BLaER1 treated with 17β-estradiol and CSF1 and Interleukin-3, amounts not matched to agents 10 nM and 100 nM (cell line): ENCODE results near the gene ABLIM3.

Experiments
- H3K27ac ChIP-seq, 11 experiments: shearing (Covaris generic); formaldehyde crosslinking; 2 replicates each; pipeline ENCODE4 v1.8.1; 2022
- H3K27me3 ChIP-seq, 11 experiments: shearing (Covaris generic); formaldehyde crosslinking; 2 replicates each; pipeline ENCODE4 v1.8.1; 2022
- H3K36me3 ChIP-seq, 11 experiments: shearing (Covaris generic); formaldehyde crosslinking; 2 replicates each; pipeline ENCODE4 v1.8.1; 2022
- H3K4me1 ChIP-seq, 10 experiments: shearing (Covaris generic); formaldehyde crosslinking; 2 replicates each; pipeline ENCODE4 v1.8.1; 2022
- H3K4me2 ChIP-seq, 11 experiments: shearing (Covaris generic); formaldehyde crosslinking; 2 replicates each; pipeline ENCODE4 v1.8.1; 2022
- H3K4me3 ChIP-seq, 10 experiments: shearing (Covaris generic); formaldehyde crosslinking; 2 replicates each; pipeline ENCODE4 v1.8.1; 2022
- H3K9ac ChIP-seq, 11 experiments: shearing (Covaris generic); formaldehyde crosslinking; 2 replicates each; pipeline ENCODE4 v1.8.1; 2022
- H3K9me3 ChIP-seq, 11 experiments: shearing (Covaris generic); formaldehyde crosslinking; replicated peaks in 1 of 11; 2 replicates each; pipeline ENCODE4 v1.8.1; 2022
- H4K20me1 ChIP-seq, 11 experiments: shearing (Covaris generic); formaldehyde crosslinking; 2 replicates each; pipeline ENCODE4 v1.8.1; 2022
- Cebpa-rat ChIP-seq, 11 experiments: shearing (Covaris generic); IDR thresholded peaks; 2 replicates each; pipeline ENCODE4 v1.8.1; 2022

The ABLIM3 gene

GRCh38 chr5:149217096-149217802 lies 76.0 kb downstream of the ABLIM3 start:
- Histone ChIP-seq H3K36me3 (no peaks in the 10 kb centered on the region), H4K20me1 (no peaks in the 10 kb centered on the region), H3K4me1 (peaks cover 0 to 19% (median 5%) of the 10 kb centered on the region in 10 experiments; a peak in 9 of 20 replicates), H3K27ac (no peak overlapping the region), H3K4me3 (no peak overlapping the region), H3K4me2 (no peak overlapping the region), H3K9me3 (no peaks in the 10 kb centered on the region), H3K27me3 (no peaks in the 10 kb centered on the region), H3K9ac (no peak overlapping the region)
- no peak for TF ChIP-seq Cebpa-rat (IDR thresholded peaks at IDR 0.05)

GRCh38 chr5:149217803-149218155 lies 76.5 kb downstream of the ABLIM3 start:
- no peak for TF ChIP-seq Cebpa-rat (IDR thresholded peaks at IDR 0.05)
- Histone ChIP-seq H3K9ac (no peak overlapping the region), H3K4me2 (no peak overlapping the region), H3K4me3 (no peak overlapping the region), H4K20me1 (no peaks in the 10 kb centered on the region), H3K36me3 (no peaks in the 10 kb centered on the region), H3K27ac (no peak overlapping the region), H3K9me3 (no peaks in the 10 kb centered on the region), H3K4me1 (peaks cover 0 to 24% (median 5%) of the 10 kb centered on the region in 10 experiments; a peak in 10 of 20 replicates), H3K27me3 (no peaks in the 10 kb centered on the region)

- peak in 2 of 11 experiments; percentile 16 to 54; a peak in 2 of 22 replicates for TF ChIP-seq Cebpa-rat (IDR thresholded peaks at IDR 0.05)
- Histone ChIP-seq H3K9me3 (no peaks in the 10 kb centered on the region), H3K36me3 (no peaks in the 10 kb centered on the region), H3K4me2 (0 out of 22 replicates have a peak overlapping the region, but pooled peaks of 1 of the 11 experiments have one; percentile 6), H3K4me1 (peaks cover 0 to 42% (median 6%) of the 10 kb centered on the region in 10 experiments; a peak in 10 of 20 replicates), H3K27ac (no peak overlapping the region), H3K27me3 (no peaks in the 10 kb centered on the region), H4K20me1 (no peaks in the 10 kb centered on the region), H3K9ac (no peak overlapping the region), H3K4me3 (no peak overlapping the region)
Measured at GRCh38 chr5:149219584-149219983, 78.3 kb downstream of the ABLIM3 start.

GRCh38 chr5:149220750-149221149 lies 79.5 kb downstream of the ABLIM3 start:
- Histone ChIP-seq H3K4me3 (no peak overlapping the region), H3K4me1 (peaks cover 0 to 38% (median 6%) of the 10 kb centered on the region in 10 experiments; a peak in 10 of 20 replicates), H3K27ac (no peak overlapping the region), H4K20me1 (no peaks in the 10 kb centered on the region), H3K9ac (no peak overlapping the region), H3K27me3 (no peaks in the 10 kb centered on the region), H3K36me3 (no peaks in the 10 kb centered on the region), H3K9me3 (no peaks in the 10 kb centered on the region), H3K4me2 (no peak overlapping the region)
- no peak for TF ChIP-seq Cebpa-rat (IDR thresholded peaks at IDR 0.05)

- no peaks in the 10 kb centered on the region for H3K9me3 ChIP-seq
- H3K4me1 ChIP-seq: peaks cover 0 to 34% (median 6%) of the 10 kb centered on the region in 10 experiments; a peak in 10 of 20 replicates
- H3K9ac ChIP-seq: no peak overlapping the region
- H3K27me3 ChIP-seq: no peaks in the 10 kb centered on the region
- no peak for TF ChIP-seq Cebpa-rat (IDR thresholded peaks at IDR 0.05)
- no peak overlapping the region for H3K27ac ChIP-seq
- no peaks in the 10 kb centered on the region for H3K36me3 ChIP-seq
- H3K4me2 ChIP-seq: no peak overlapping the region
- no peak overlapping the region for H3K4me3 ChIP-seq
- no peaks in the 10 kb centered on the region for H4K20me1 ChIP-seq
Measured at GRCh38 chr5:149221326-149221725, 80.0 kb downstream of the ABLIM3 start.

GRCh38 chr5:149221731-149222342 lies 80.5 kb downstream of the ABLIM3 start:
- Histone ChIP-seq H3K36me3 (no peaks in the 10 kb centered on the region), H3K27ac (no peak overlapping the region; a peak in 1 of 22 replicates)
- no peak for TF ChIP-seq Cebpa-rat (IDR thresholded peaks at IDR 0.05)

GRCh38 chr5:149223081-149223848 lies 82.0 kb downstream of the ABLIM3 start:
- Histone ChIP-seq H3K27ac (peak overlapping the region in 4 of 11 experiments; percentile 21 to 74 (median 71); a peak in 6 of 22 replicates), H3K27me3 (no peaks in the 10 kb centered on the region)
- TF ChIP-seq Cebpa-rat (IDR thresholded peaks at IDR 0.05): no peak

More at GRCh38 chr5:149221731-149222342, 80.5 kb downstream of the ABLIM3 start:
- peak overlapping the region in 2 of 11 experiments; percentile 56 to 60; a peak in 3 of 22 replicates for H3K4me2 ChIP-seq
- peaks cover 0 to 34% (median 6%) of the 10 kb centered on the region in 10 experiments; a peak in 10 of 20 replicates for H3K4me1 ChIP-seq
- no peaks in the 10 kb centered on the region for H3K27me3 ChIP-seq
- no peaks in the 10 kb centered on the region for H4K20me1 ChIP-seq
- no peak overlapping the region for H3K4me3 ChIP-seq
- no peak overlapping the region for H3K9ac ChIP-seq
- no peaks in the 10 kb centered on the region for H3K9me3 ChIP-seq

GRCh38 chr5:149224282-149224681 lies 83.0 kb downstream of the ABLIM3 start:
- Histone ChIP-seq H4K20me1 (no peaks in the 10 kb centered on the region), H3K4me1 (peaks cover 0 to 58% (median 5%) of the 10 kb centered on the region in 10 experiments; a peak in 11 of 20 replicates)
- TF ChIP-seq Cebpa-rat (IDR thresholded peaks at IDR 0.05): no peak

More at GRCh38 chr5:149223081-149223848, 82.0 kb downstream of the ABLIM3 start:
- Histone ChIP-seq H3K4me1 (peaks cover 0 to 47% (median 6%) of the 10 kb centered on the region in 10 experiments; a peak in 10 of 20 replicates), H4K20me1 (no peaks in the 10 kb centered on the region), H3K4me2 (peak overlapping the region in 3 of 11 experiments; percentile 56 to 68 (median 60); a peak in 6 of 22 replicates), H3K9ac (peak overlapping the region in 2 of 11 experiments; percentile 52 to 57; a peak in 4 of 22 replicates), H3K9me3 (no peaks in the 10 kb centered on the region), H3K4me3 (no peak overlapping the region), H3K36me3 (no peaks in the 10 kb centered on the region)

More at GRCh38 chr5:149224282-149224681, 83.0 kb downstream of the ABLIM3 start:
- peak overlapping the region in 1 of 11 experiments; percentile 15; a peak in 2 of 22 replicates for H3K27ac ChIP-seq
- H3K4me2 ChIP-seq: peak overlapping the region in 2 of 11 experiments; percentile 60 to 68; a peak in 2 of 22 replicates
- H3K27me3 ChIP-seq: no peaks in the 10 kb centered on the region
- H3K4me3 ChIP-seq: no peak overlapping the region
- H3K9ac ChIP-seq: no peak overlapping the region
- no peaks in the 10 kb centered on the region for H3K36me3 ChIP-seq
- no peaks in the 10 kb centered on the region for H3K9me3 ChIP-seq
